ENCODE results near the gene RAX2.

RAX2 gene

GRCh38 chr19:3721131-3721886 lies 50.7 kb downstream of the RAX2 start:
- Histone ChIP-seq H3K4me3 (ENCODE audit: insufficient read depth, low read depth, low read length, poor library complexity, severe bottlenecking) (peak overlapping the region; percentile 77), H3K4me1 (ENCODE audit: control insufficient read depth, insufficient read depth, low read length, poor library complexity, severe bottlenecking) (peaks cover 14% of the 10 kb centered on the region), H3K36me3 (ENCODE audit: control insufficient read depth, insufficient read depth, low read length) (no peaks in the 10 kb centered on the region), H3K9me3 (ENCODE audit: control insufficient read depth, low read length) (no peaks in the 10 kb centered on the region), H3K27ac (ENCODE audit: insufficient read depth, low read length, poor library complexity, severe bottlenecking) (no peak overlapping the region), H3K27me3 (replicated peaks; ENCODE audit: control insufficient read depth, insufficient read depth, low read length, poor library complexity, severe bottlenecking) (no peaks in the 10 kb centered on the region)
- DNase-seq = peak; percentile 81 to 86 (median 85)

GRCh38 chr19:3720349-3720917 lies 51.6 kb downstream of the RAX2 start:
- Histone ChIP-seq H3K4me1 (ENCODE audit: control insufficient read depth, insufficient read depth, low read length, poor library complexity, severe bottlenecking) (peaks cover 14% of the 10 kb centered on the region), H3K27me3 (replicated peaks; ENCODE audit: control insufficient read depth, insufficient read depth, low read length, poor library complexity, severe bottlenecking) (no peaks in the 10 kb centered on the region), H3K4me3 (ENCODE audit: insufficient read depth, low read depth, low read length, poor library complexity, severe bottlenecking) (no peak overlapping the region), H3K9me3 (ENCODE audit: control insufficient read depth, low read length) (no peaks in the 10 kb centered on the region), H3K27ac (ENCODE audit: insufficient read depth, low read length, poor library complexity, severe bottlenecking) (no peak overlapping the region), H3K36me3 (ENCODE audit: control insufficient read depth, insufficient read depth, low read length) (no peaks in the 10 kb centered on the region)
- no peak for DNase-seq

GRCh38 chr19:3719868-3720267 lies 52.2 kb downstream of the RAX2 start:
- Histone ChIP-seq H3K4me3 (ENCODE audit: insufficient read depth, low read depth, low read length, poor library complexity, severe bottlenecking) (no peak overlapping the region), H3K4me1 (ENCODE audit: control insufficient read depth, insufficient read depth, low read length, poor library complexity, severe bottlenecking) (peaks cover 14% of the 10 kb centered on the region), H3K9me3 (ENCODE audit: control insufficient read depth, low read length) (no peaks in the 10 kb centered on the region), H3K27me3 (replicated peaks; ENCODE audit: control insufficient read depth, insufficient read depth, low read length, poor library complexity, severe bottlenecking) (no peaks in the 10 kb centered on the region), H3K36me3 (ENCODE audit: control insufficient read depth, insufficient read depth, low read length) (no peaks in the 10 kb centered on the region), H3K27ac (ENCODE audit: insufficient read depth, low read length, poor library complexity, severe bottlenecking) (no peak overlapping the region)
- no peak for DNase-seq
